NCI-H1694 (cell line): ENCODE data around the gene OR2J1.
"Not testable (repeated sequence)": the region's sequence is repeated elsewhere in the genome, so short reads cannot be mapped to it uniquely, and the experiment has no call there.

Source experiments
- DNase-seq: peaks from one replicate; lab custom pipeline; 2025; lab: John Stamatoyannopoulos, UW

OR2J1 gene

DNA sequence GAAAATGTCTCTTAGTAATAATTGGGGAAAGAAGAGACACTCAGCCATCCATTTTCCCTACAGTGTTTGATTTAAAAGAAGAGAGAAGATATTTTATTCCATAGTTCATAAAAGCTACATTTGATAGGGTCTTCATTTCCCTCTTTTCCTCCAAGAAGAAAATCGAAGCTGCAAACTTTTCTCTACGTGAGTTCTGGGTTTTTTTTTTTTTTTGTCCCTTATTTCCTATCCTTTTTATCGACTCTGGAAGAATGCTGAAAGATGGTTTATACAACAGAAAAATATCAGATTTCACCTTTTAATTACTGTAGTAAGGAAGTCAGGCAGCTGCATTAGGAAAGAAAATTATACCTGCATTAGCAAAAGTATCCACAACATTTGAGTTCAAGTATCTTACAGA lies at the start of gene OR2J1:
Gene OR2J1 (plus strand): TSS at position 301 of the 400 bp plus-strand sequence. CDS start 1,453 bp downstream, outside the sequence.
- no peak for DNase-seq

DNA sequence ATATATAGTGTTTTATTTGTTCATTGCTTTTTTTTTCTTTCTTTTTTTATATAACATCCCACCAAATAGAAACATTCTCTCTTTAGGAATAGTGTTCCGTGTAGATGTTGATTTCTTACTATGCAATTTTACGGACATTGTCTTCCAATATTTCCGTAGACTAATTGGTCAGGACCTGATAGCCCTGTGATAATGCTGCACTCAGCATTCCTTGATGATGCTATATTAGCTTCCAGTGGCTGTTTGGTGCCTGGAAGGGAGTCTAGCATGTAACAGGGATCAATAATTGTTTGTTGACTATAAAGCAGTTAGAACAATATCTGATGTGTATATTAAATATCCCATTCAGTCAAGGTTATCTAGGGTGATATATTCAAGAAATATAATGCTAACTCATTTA lies 47.6 kb upstream of the OR2J1 start:
- DNase-seq: no peak

DNA sequence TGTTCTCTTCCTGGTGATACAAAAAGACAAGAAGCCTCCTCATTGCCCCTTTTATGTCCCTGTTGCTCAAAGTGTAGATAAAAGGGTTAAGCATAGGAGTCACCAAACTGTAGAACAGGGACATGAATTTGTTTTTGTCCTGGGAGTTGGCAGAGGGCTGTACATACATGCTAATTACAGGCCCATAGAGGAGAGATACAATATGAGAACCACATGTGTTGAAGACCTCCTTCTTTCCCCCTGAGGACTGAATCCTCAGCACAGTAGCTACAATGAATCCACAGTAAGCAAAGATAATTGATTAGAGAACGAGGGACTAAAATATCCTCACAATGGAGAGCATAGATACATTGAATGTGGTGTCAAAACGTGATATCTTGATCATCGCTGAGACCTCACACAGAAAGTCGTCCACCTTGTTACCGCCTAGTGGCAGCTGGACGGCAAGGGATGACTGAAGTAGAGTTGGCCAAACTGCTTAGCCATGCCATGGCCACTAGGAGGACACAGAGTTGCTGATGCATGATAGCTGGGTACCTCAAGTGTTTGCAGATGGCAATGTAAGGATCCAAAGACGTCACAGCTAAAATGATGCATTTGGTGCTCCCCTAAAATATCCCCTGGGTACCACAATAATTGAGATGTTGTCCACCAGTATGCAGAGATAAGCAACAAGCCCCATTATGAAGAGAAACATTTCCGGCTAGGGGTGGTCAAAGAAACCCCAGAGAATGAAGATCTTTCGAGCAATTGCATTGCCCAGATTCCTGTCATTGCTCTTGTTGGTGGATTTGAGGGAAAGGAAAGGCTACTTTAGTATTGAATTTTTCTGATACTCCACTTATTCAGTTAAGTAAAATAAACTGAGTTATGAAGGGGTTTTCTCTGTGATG lies 27.2 kb upstream of the OR2J1 start:
- no peak for DNase-seq

DNA sequence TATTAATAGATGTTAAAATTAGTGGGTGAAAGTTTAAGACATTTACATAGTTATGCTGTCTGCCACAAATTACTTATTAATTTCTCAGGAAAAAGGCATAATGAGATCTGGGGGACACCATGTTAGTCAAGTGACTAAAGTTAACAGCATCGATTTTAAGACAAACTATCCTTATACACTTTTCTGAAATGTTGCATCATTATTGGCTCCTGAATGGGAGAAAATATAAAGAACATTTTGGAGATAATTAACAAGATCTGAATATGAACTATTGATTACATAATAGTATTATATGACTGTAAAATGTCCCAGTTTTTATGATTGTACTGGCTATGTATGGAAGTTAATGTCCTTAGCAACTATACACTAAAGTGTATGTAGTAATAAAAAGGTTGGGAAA lies 20.1 kb upstream of the OR2J1 start:
- DNase-seq: no peak

DNA sequence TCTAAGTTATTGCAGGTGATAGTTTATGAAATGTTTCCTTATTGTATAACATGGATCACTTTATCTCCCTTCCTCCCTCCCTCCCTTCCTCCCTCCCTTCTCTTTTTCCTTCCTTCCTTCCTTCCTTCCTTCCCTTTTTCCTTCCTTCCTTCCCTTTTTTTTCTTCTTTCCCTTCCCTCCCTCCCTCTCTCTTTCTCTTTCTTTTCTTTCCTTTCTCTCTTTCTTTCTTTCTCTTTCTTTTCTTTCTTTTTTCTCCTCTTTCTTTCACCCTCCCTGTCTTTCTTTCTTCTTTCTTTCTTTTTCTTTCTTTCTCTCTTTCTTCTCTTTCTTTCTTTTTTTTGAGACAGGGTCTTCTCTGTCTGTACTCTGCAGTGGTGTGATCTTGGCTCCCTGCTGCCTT lies 18.0 kb upstream of the OR2J1 start:
- no peak for DNase-seq

DNA sequence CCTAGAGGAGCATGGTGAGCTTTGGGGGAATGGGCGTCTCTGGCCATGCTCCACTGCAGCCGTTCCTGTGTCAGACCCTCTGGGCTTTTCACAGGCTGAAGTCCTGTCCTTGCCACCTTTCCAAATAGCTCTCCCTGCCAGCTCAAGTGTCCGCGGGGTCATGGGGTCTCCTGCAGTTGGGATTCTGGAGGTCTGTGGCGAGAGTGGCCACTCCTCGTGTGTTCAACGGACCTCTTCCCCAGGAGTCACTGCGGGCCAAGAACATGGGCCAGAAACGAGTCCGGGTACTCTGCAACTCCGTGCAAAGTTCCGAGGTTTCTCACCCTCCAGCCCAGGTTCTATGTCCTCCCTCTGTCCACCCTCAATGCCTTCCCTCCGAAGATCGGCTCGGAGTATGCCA lies 16.8 kb upstream of the OR2J1 start:
- DNase-seq: no peak

DNA sequence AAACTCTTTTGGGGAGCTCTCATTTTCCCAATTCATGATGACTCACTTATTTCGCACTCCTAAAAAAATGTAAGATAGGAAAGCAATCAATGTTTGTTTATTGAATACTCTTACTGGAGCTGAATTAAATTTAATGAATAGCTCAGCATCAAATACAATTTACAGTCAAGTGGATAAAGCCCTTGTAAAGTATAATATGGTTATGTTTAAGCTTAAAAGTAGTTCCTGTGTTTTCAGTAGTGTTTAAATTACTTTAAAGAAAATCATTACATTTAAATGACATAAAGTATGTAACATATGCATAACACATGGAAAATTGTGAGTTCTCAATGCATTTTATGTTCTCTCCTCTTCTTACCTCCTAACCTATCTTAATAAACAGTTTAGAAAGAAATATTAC lies 12.1 kb upstream of the OR2J1 start, which contains the start of gene OR2B3:
Gene OR2B3 (minus strand): TSS at position 101 of the 400 bp plus-strand sequence. CDS start 65 bp downstream, at position 36.
- no peak for DNase-seq

DNA sequence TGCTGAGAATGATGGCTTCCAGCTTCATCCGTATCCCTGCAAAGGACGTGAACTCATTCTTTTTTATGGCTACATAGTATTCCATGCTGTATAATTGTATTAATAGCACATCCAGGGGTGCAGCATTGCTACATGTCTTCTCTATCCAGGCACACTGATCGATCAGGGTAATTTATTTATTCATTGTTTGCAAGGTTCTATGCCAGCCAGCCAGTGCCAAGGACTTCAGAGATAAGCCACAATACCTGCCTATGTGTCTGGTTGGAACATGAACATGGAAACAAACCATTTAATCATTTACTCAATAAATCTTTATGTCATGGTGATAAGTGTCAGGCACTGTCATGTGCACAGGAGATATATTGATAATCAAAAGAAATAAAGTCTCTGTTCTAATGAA lies 6.3 kb upstream of the OR2J1 start:
- DNase-seq: no peak

DNA sequence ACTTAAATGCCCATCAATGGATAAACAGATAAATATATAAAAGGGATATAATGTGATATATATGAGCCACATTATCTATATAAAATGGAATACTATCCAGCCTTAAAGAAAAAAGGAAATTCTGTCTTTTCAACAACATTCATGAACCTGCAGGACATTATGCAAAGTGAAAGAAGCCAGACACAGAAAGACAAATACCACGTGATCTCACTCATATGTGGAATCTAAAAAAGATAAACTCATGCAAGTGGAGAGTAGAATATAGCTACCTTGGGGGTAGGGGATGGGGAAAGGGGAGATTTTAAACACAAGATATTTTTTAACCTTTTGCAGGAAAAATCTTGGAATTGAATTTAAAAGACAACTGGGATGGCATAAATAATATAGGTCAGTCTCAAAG lies 1.5 kb upstream of the OR2J1 start:
- DNase-seq: no peak

DNA sequence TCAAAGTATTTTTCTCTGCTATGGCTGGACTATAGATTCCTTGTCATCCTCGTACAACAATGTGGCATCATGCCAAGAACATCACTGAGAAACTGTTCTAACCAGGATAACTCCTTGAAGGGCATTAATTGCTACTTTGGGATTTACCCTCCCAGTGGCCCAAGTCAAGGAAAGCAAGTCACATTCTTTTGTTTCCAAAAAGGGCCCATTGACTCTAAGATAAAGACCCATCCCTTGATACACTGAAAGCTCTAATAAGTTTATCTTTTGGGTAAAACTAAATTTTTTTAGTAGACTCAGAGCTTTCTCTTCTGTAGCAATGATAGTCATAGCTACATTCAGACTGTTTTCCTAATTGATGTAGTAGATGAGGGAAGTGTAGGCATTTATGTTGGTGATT lies 8.5 kb downstream of the OR2J1 start, which contains the start of gene OR2J3:
Gene OR2J3 (plus strand): TSS at position 301 of the 400 bp plus-strand sequence. CDS start 3,833 bp downstream, outside the sequence.
- DNase-seq: no peak

DNA sequence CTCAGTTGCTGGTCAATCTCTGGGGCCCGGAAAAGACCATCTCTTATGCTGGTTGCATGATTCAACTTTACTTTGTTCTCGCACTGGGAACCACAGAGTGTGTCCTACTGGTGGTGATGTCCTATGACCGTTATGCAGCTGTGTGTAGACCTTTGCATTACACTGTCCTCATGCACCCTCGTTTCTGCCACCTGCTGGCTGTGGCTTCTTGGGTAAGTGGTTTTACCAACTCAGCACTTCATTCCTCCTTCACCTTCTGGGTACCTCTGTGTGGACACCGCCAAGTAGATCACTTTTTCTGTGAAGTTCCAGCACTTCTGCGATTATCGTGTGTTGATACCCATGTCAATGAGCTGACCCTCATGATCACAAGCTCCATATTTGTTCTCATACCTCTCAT lies 12.8 kb downstream of the OR2J1 start:
- no peak for DNase-seq

DNA sequence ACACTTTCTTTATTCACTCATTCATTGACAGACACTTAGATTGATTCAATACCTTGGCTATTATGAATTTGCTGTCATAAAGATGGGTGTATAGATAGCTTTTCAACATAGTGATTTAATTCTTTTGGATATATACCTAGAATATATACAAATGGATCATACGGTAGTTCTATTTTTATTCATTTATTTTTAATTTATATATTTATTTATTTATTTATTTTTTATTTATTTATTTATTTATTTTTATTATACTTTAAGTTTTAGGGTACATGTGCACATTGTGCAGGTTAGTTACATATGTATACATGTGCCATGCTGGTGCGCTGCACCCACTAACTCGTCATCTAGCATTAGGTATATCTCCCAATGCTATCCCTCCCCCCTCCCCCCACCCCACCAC lies 15.7 kb downstream of the OR2J1 start:
- DNase-seq: not testable (repeated sequence)

DNA sequence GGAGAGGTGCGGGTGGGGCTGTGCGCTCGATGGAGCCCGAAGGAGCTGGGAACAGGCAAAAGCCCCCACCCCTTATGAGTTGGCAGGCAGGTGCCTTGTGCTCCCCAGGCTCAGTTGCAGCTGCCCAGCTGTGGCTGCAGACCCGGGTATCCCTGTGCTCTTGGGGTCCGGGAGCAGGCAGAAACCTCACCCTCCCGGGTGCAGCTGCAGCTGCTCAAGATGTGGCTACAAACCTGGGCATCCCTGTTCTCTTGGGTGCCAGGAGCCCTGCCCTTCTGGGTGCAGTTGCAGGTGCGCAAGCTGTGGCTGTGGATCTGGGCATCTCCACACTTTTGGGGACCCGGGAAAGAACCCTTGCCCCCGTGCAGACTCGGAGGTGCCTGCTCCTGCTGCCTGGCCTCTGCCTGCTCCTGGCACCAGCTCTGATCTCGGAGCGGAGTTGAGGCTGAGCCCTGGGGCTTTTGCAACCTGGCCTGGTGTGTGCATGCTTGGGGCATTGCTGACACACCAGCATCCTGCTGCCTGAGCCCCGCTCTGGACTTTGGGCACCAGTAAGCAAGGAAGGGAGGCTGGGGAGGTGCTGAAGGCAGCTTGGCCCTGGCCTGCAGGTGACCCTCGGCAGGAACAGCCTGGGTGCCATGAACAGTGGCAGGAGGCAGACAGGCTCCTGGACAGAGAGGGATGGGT lies 30.2 kb downstream of the OR2J1 start:
- no peak for DNase-seq

DNA sequence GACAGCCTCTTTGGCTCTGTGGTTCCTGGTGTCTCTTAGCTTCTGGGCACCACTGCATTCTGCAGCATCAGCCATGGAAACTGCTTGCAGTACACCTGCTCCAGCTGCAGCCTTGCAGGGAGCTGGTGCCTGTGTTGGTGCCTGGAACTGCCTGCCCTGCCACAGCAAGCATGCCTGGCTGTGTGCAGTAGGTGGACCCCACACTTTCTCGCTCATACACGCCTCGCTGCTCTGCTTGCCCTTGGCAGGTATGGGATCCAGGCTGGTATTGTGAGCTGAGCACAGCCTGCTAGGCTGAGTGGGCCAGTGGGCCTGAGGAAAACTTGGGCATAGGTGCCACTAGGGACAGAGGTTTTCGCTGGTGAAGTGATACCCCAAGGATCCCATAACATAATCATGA lies 31.4 kb downstream of the OR2J1 start:
- no peak for DNase-seq

DNA sequence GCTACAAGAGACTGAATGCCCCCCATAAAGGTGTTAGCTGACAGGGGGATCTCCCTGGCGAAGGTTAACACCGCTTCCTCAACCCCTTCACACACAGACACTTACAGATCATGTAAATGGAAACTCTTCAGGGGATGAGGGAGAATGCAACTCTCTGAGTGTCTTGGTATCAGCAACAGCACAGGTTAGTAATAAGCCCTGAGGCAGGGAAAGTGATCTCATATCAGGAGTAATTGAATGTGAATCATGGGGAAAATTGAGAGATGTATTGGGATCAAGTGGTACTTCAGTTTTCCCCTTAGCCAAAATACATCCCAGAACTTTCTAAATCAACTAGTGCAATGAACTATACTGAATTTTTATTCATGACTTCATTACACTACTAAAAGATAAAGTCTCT lies 32.4 kb downstream of the OR2J1 start:
- DNase-seq: no peak

DNA sequence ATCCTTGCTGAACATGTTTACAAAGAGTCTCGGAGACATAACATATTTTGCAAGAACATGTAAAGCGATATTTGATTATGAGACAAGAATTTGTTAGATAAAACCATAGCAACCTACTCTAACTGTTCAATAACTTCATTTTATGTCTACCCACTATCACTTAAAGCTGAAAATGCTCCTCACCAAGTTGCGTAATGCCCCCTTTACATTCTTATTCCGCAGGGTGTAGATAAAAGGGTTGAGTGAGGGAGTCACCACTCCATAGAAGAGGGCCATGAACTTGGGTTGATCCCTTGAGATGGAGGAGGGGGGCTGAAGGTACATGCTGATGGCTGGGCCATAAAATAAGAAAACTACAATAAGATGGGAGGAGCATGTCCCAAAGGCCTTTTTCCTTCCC lies 38.4 kb downstream of the OR2J1 start:
- no peak for DNase-seq

DNA sequence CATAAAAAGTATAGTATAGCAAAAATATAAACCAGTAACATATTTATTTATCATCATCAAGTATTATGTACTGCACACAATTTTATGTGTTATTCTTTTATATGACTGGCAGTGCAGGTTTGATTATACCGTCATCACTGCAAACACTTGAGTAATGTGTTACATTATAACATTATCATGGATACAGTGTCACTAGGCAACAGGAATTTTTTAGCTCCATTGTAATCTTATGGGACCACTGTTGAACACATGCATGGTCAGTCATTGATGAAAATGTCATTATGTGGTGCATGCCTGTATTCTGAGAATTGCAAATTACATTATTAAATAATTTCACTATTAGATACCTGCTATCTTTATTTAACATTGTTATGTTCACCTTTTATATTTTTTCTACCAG lies 42.3 kb downstream of the OR2J1 start:
- DNase-seq: no peak

DNA sequence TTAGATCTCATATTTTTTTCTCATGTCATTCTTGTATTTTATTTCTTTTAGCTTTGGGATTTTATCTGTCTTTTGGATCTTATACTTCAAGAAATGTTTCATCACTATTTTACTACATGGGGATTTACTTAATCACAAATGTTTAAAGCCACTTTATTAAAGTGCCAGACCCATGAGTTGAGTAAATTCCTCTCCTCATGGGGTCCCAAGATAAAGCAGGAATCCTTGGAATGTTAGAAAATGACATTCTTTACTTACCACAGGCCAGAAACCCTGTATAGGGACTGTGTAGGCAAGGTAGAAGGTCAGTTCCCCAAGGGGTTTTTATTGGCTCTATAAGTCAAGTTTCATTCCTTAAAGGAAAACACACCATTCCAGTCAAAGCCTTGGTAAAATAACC lies 43.0 kb downstream of the OR2J1 start:
- DNase-seq: no peak

DNA sequence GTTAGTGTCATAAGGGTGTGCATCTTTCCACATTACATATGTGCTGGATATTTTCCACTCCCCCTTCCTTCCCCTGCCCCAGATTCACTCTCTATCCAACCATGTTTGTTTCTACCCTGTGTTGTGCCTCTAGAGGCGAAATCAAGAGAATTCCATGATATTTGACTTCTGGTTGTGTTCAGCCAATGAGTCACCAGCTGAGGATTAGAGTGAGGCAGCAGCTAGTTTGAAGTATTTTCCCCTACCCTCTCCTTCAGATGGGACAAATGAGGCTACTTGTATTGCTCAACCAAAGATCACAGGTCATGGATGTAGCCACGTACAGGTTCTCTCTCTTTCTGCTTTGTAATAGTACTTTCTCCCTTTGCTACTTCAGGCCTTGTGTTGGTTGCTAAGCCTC lies 46.9 kb downstream of the OR2J1 start:
- no peak for DNase-seq

DNA sequence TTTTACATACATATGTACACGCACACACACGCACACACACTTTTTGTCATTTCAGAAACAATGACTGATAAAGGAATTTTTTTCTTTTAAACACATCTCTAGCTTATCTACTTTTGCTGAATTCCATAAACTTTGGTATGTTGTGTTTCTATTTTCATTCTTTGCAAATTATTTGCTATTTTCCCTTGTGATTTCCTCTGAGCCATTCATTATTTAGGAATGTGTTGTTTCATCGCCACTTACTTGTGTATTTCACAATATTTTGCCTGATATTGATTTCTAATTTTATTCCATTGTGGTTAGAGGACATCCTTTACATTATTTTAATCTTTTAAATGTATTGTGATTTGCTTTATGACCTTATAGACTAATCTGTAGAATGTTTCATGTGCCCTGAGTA lies 47.8 kb downstream of the OR2J1 start:
- DNase-seq: no peak

DNA sequence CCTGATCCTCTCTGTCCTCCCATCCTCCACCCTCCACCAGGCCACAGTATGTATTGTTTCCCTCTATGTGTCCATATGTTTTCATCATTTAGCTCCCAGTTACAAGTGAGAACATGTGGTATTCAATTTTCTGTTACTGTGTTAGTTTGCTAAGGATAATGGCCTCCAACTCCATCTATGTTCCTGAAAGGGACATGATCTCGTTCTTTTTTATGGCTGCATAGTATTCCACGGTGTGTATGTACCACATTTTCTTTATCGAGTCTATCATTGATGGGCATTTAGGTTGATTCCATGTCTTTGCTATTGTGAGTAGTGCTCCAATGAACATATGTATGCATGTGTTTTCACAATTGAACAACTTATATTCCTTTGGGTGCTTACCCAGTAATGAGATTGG lies 50.2 kb downstream of the OR2J1 start:
- not testable (repeated sequence) for DNase-seq
